ENCODE results near the gene DNAH17.

DNAH17 gene

DNA sequence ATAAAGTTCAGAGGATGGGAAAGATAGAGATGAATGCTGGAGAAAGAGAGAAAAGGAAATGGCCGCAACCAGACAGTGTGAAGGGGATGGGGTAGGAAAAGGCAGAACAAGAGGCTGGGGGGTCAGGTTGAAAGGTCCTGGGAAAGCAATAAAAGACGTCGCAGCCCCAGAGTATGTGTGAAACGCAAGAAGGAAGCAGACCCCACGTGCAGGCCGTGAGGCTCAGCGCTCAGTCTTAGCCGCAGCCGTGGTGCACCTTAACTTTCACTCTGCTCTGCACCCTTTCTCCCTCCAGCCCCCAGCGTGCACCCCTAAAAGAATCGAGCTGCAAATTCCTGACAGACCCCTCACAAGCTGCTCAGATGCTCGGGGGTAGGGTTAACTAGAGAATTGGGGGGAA, 1.9 kb downstream of the DNAH17 start:
- no peak overlapping the region for H3K27ac ChIP-seq (ENCODE audit: extremely low read depth, low read depth, low read length)
- CTCF ChIA-PET = no interaction called here

DNA sequence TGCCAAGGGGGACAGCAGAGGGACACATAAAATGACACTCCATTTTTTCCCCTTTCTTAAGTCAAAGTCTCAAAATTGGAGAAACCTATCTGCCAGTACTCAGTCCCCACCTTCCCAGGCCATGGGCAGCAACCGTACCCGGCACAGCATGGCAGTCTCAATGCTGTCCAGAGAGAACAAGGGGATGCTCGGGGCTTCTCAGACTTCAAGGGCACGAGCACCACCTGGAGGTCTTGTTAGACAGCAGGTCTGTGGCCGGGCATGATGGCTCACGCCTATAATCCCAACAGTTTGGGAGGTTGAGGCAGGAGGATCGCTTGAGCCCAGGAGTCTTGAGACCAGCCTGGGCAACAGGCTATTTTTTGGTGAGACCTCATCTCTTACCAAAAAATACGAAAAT, 3.2 kb downstream of the DNAH17 start:
- Histone ChIP-seq H3K36me3 (ENCODE audit: control insufficient read depth in 2 of 2, insufficient read depth in 1 of 2, low read length in 2 of 2) (no peaks in the 10 kb centered on the region), H3K9me3 (ENCODE audit: control insufficient read depth, insufficient read depth, low read depth, low read length) (no peaks in the 10 kb centered on the region), H3K4me1 (ENCODE audit: control insufficient read depth, insufficient read depth, low read length) (no peaks in the 10 kb centered on the region), H3K4me3 (ENCODE audit: low read depth, low read length) (no peak overlapping the region), H3K27ac (ENCODE audit: extremely low read depth, low read depth, low read length) (no peak overlapping the region)
- CTCF ChIA-PET = no interaction called here
- POLR2A ChIA-PET = no interaction called here
- TF ChIP-seq, protein P1, sequence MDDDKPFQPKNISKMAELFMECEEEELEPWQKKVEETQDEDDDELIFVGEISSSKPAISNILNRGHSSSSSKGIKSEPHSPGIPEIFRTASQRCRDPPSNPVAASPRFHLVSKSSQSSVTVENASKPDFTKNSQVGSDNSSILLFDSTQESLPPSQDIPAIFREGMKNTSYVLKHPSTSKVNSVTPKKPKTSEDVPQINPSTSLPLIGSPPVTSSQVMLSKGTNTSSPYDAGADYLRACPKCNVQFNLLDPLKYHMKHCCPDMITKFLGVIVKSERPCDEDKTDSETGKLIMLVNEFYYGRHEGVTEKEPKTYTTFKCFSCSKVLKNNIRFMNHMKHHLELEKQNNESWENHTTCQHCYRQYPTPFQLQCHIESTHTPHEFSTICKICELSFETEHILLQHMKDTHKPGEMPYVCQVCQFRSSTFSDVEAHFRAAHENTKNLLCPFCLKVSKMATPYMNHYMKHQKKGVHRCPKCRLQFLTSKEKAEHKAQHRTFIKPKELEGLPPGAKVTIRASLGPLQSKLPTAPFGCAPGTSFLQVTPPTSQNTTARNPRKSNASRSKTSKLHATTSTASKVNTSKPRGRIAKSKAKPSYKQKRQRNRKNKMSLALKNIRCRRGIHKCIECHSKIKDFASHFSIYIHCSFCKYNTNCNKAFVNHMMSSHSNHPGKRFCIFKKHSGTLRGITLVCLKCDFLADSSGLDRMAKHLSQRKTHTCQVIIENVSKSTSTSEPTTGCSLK (tag by site-specific recombination; IDR thresholded peaks at IDR 0.05) = no peak
- TF ChIP-seq ZNF335 (tag by site-specific recombination; conservative IDR thresholded peaks at IDR 0.05) = no peak
- TF ChIP-seq, protein P2, sequence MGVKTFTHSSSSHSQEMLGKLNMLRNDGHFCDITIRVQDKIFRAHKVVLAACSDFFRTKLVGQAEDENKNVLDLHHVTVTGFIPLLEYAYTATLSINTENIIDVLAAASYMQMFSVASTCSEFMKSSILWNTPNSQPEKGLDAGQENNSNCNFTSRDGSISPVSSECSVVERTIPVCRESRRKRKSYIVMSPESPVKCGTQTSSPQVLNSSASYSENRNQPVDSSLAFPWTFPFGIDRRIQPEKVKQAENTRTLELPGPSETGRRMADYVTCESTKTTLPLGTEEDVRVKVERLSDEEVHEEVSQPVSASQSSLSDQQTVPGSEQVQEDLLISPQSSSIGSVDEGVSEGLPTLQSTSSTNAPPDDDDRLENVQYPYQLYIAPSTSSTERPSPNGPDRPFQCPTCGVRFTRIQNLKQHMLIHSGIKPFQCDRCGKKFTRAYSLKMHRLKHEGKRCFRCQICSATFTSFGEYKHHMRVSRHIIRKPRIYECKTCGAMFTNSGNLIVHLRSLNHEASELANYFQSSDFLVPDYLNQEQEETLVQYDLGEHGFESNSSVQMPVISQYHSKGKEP (tag by site-specific recombination; IDR thresholded peaks at IDR 0.05) = no peak
- TF ChIP-seq, protein P3, sequence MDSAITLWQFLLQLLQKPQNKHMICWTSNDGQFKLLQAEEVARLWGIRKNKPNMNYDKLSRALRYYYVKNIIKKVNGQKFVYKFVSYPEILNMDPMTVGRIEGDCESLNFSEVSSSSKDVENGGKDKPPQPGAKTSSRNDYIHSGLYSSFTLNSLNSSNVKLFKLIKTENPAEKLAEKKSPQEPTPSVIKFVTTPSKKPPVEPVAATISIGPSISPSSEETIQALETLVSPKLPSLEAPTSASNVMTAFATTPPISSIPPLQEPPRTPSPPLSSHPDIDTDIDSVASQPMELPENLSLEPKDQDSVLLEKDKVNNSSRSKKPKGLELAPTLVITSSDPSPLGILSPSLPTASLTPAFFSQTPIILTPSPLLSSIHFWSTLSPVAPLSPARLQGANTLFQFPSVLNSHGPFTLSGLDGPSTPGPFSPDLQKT (IDR thresholded peaks at IDR 0.05; ENCODE audit: borderline replicate concordance, low read depth, low read length) = no peak
- no peak for TF ChIP-seq ZNF623 (tag by site-specific recombination; IDR thresholded peaks at IDR 0.05)
- no peak for TF ChIP-seq ZXDB (tag by site-specific recombination; IDR thresholded peaks at IDR 0.05)
- TF ChIP-seq YY1 (tag by site-specific recombination; IDR thresholded peaks at IDR 0.05) = no peak
- no peak for TF ChIP-seq ZNF19 (tag by site-specific recombination; IDR thresholded peaks at IDR 0.05; ENCODE audit: low read depth)
- TF ChIP-seq ZNF433 (tag by site-specific recombination; IDR thresholded peaks at IDR 0.05; ENCODE audit: low read depth) = no peak
- no peak for TF ChIP-seq ZNF555 (tag by site-specific recombination; conservative IDR thresholded peaks at IDR 0.05)
- TF ChIP-seq GFI1B (tag by site-specific recombination; IDR thresholded peaks at IDR 0.05) = no peak

More for the DNA sequence above, 1.9 kb downstream of the DNAH17 start:
- POLR2A ChIA-PET = no interaction called here
- Histone ChIP-seq H3K4me3 (ENCODE audit: low read depth, low read length) (no peak overlapping the region), H3K9me3 (ENCODE audit: control insufficient read depth, insufficient read depth, low read depth, low read length) (no peaks in the 10 kb centered on the region), H3K4me1 (ENCODE audit: control insufficient read depth, insufficient read depth, low read length) (no peaks in the 10 kb centered on the region), H3K36me3 (ENCODE audit: control insufficient read depth in 2 of 2, insufficient read depth in 1 of 2, low read length in 2 of 2) (no peaks in the 10 kb centered on the region)
- TF ChIP-seq KLF16 (tag by site-specific recombination; IDR thresholded peaks at IDR 0.05) (no peak), ZNF214 (tag by site-specific recombination; IDR thresholded peaks at IDR 0.05; ENCODE audit: borderline replicate concordance) (no peak), ZNF37A (tag by site-specific recombination; IDR thresholded peaks at IDR 0.05) (no peak), SETDB1 (IDR thresholded peaks at IDR 0.05; ENCODE audit: insufficient read length, low read length) (no peak), ZNF555 (tag by site-specific recombination; conservative IDR thresholded peaks at IDR 0.05) (no peak), ZNF10 (tag by site-specific recombination; IDR thresholded peaks at IDR 0.05) (no peak), ZNF16 (tag by site-specific recombination; IDR thresholded peaks at IDR 0.05; ENCODE audit: low read depth) (no peak), SCRT1 (tag by site-specific recombination; IDR thresholded peaks at IDR 0.05; ENCODE audit: borderline replicate concordance) (no peak), ZNF248 (tag by site-specific recombination; IDR thresholded peaks at IDR 0.05) (no peak), ZNF560 (tag by site-specific recombination; IDR thresholded peaks at IDR 0.05; ENCODE audit: borderline replicate concordance) (no peak)
- TF ChIP-seq, protein P4, sequence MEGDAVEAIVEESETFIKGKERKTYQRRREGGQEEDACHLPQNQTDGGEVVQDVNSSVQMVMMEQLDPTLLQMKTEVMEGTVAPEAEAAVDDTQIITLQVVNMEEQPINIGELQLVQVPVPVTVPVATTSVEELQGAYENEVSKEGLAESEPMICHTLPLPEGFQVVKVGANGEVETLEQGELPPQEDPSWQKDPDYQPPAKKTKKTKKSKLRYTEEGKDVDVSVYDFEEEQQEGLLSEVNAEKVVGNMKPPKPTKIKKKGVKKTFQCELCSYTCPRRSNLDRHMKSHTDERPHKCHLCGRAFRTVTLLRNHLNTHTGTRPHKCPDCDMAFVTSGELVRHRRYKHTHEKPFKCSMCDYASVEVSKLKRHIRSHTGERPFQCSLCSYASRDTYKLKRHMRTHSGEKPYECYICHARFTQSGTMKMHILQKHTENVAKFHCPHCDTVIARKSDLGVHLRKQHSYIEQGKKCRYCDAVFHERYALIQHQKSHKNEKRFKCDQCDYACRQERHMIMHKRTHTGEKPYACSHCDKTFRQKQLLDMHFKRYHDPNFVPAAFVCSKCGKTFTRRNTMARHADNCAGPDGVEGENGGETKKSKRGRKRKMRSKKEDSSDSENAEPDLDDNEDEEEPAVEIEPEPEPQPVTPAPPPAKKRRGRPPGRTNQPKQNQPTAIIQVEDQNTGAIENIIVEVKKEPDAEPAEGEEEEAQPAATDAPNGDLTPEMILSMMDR (tag by site-specific recombination; IDR thresholded peaks at IDR 0.05) = no peak
- TF ChIP-seq, protein P5, sequence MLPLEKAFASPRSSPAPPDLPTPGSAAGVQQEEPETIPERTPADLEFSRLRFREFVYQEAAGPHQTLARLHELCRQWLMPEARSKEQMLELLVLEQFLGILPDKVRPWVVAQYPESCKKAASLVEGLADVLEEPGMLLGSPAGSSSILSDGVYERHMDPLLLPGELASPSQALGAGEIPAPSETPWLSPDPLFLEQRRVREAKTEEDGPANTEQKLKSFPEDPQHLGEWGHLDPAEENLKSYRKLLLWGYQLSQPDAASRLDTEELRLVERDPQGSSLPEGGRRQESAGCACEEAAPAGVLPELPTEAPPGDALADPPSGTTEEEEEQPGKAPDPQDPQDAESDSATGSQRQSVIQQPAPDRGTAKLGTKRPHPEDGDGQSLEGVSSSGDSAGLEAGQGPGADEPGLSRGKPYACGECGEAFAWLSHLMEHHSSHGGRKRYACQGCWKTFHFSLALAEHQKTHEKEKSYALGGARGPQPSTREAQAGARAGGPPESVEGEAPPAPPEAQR (tag by site-specific recombination; IDR thresholded peaks at IDR 0.05) = no peak
- TF ChIP-seq, protein P6, sequence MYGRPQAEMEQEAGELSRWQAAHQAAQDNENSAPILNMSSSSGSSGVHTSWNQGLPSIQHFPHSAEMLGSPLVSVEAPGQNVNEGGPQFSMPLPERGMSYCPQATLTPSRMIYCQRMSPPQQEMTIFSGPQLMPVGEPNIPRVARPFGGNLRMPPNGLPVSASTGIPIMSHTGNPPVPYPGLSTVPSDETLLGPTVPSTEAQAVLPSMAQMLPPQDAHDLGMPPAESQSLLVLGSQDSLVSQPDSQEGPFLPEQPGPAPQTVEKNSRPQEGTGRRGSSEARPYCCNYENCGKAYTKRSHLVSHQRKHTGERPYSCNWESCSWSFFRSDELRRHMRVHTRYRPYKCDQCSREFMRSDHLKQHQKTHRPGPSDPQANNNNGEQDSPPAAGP (tag by site-specific recombination; IDR thresholded peaks at IDR 0.05) = no peak
- TF ChIP-seq, protein P7, sequence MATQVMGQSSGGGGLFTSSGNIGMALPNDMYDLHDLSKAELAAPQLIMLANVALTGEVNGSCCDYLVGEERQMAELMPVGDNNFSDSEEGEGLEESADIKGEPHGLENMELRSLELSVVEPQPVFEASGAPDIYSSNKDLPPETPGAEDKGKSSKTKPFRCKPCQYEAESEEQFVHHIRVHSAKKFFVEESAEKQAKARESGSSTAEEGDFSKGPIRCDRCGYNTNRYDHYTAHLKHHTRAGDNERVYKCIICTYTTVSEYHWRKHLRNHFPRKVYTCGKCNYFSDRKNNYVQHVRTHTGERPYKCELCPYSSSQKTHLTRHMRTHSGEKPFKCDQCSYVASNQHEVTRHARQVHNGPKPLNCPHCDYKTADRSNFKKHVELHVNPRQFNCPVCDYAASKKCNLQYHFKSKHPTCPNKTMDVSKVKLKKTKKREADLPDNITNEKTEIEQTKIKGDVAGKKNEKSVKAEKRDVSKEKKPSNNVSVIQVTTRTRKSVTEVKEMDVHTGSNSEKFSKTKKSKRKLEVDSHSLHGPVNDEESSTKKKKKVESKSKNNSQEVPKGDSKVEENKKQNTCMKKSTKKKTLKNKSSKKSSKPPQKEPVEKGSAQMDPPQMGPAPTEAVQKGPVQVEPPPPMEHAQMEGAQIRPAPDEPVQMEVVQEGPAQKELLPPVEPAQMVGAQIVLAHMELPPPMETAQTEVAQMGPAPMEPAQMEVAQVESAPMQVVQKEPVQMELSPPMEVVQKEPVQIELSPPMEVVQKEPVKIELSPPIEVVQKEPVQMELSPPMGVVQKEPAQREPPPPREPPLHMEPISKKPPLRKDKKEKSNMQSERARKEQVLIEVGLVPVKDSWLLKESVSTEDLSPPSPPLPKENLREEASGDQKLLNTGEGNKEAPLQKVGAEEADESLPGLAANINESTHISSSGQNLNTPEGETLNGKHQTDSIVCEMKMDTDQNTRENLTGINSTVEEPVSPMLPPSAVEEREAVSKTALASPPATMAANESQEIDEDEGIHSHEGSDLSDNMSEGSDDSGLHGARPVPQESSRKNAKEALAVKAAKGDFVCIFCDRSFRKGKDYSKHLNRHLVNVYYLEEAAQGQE (tag by site-specific recombination; IDR thresholded peaks at IDR 0.05) = no peak

All from HEK293 (cell line).